SK-N-MC (cell line): ENCODE data around the gene CLDN20.

Source experiments
- EZH2 ChIP-seq: fragments of 200-600 bp; sonication (generic); IDR thresholded peaks from one replicate; pipeline ENCODE4 v1.6.1; 2017; ENCODE audit warnings: antibody characterized with exemption
- POLR2AphosphoS5 ChIP-seq: IDR thresholded peaks from 2 replicates; pipeline ENCODE4 v1.6.1; 2012; ENCODE audit warnings: mild to moderate bottlenecking, low read depth, low read length, borderline replicate concordance

GRCh38 chr6:155216312-155217046 lies 47.3 kb upstream of the CLDN20 start:
- TF ChIP-seq EZH2, result no peak
- TF ChIP-seq POLR2AphosphoS5, result no peak
